H1 (cell line): ENCODE results near the gene CTTNBP2. TPM values are rescaled to one million over a fixed set of nuclear protein-coding genes. Genes with fewer than 3 reads are reported as not detected.

Experiments used
- CTCF ChIA-PET: fragments of 300-600 bp; sonication (Branson Sonifier 250); formaldehyde crosslinking; loops from one replicate; lab custom pipeline; 2021; ENCODE audit not compliant: partially characterized antibody; lab: Charles Lee
- POLR2A ChIA-PET: fragments of 300-600 bp; sonication (Branson Sonifier 250); formaldehyde crosslinking; loops from one replicate; lab custom pipeline; 2021; ENCODE audit warnings: inconsistent platforms; ENCODE audit not compliant: partially characterized antibody; lab: Charles Lee
- DNase-seq, 2 experiments: peaks; one replicate each; pipeline versions ENCODE4 v3.0.0 to v3.0.0-alpha.2; 2010 to 2022; ENCODE audit warnings: low spot score in 2 of 2, low read depth in 1 of 2, mixed read lengths in 1 of 2
- FAIRE-seq: peaks from 2 replicates; lab custom pipeline; 2011; peaks lifted over from hg19 to GRCh38; lab: Jason Lieb, UNC
- H2AFZ ChIP-seq: 2 replicates; pipeline ENCODE4 v1.8.1; 2012; ENCODE audit warnings: low read length, inconsistent platforms
- H2AK5ac ChIP-seq: 2 replicates; pipeline ENCODE4 v1.6.1; 2013; ENCODE audit warnings: low read depth, low read length
- H2BK120ac ChIP-seq: replicated peaks from 2 replicates; pipeline ENCODE3; 2013; ENCODE audit warnings: low read depth, low read length, inconsistent platforms
- H2BK12ac ChIP-seq: 2 replicates; pipeline ENCODE4 v1.6.1; 2013; ENCODE audit warnings: low read depth, low read length
- H2BK15ac ChIP-seq: 2 replicates; pipeline ENCODE4 v1.6.1; 2013; ENCODE audit warnings: low read length
- H2BK20ac ChIP-seq: 2 replicates; pipeline ENCODE4 v1.6.1; 2013; ENCODE audit warnings: low read length
- H2BK5ac ChIP-seq: 2 replicates; pipeline ENCODE4 v1.6.1; 2013; ENCODE audit warnings: low read depth, low read length
- H3K14ac ChIP-seq: 2 replicates; pipeline ENCODE4 v1.6.1; 2013; ENCODE audit warnings: inconsistent platforms; ENCODE audit not compliant: insufficient read length
- H3K18ac ChIP-seq: 2 replicates; pipeline ENCODE4 v1.6.1; 2013; ENCODE audit warnings: low read length; ENCODE audit errors: extremely low read depth
- H3K23ac ChIP-seq: 2 replicates; pipeline ENCODE4 v1.6.1; 2013; ENCODE audit warnings: inconsistent platforms; ENCODE audit not compliant: insufficient read length
- H3K23me2 ChIP-seq: 2 replicates; pipeline ENCODE4 v1.6.1; 2013; ENCODE audit warnings: low read depth, low read length
- H3K27ac ChIP-seq: 2 replicates; pipeline ENCODE4 v1.6.1; 2011; ENCODE audit warnings: low read depth, low read length, inconsistent platforms
- H3K27me3 ChIP-seq, 4 experiments: replicated peaks in 1 of 4; 1 replicate in 1 of 4; 2 replicates in 3 of 4; pipeline versions ENCODE4 v1.6.1 to v1.8.1; 2011 to 2013; ENCODE audit warnings: low read length in 3 of 4, mild to moderate bottlenecking in 3 of 4, inconsistent platforms in 2 of 4, mixed read lengths in 2 of 4, moderate library complexity in 1 of 4; ENCODE audit not compliant: control insufficient read depth in 3 of 4, insufficient read depth in 3 of 4; ENCODE audit errors: extremely low read depth in 1 of 4
- H3K36me3 ChIP-seq, 4 experiments: 2 replicates each; pipeline versions ENCODE4 v1.6.1 to v1.8.1; 2011 to 2013; ENCODE audit warnings: mild to moderate bottlenecking in 4 of 4, low read length in 3 of 4, moderate library complexity in 2 of 4, control low read depth in 1 of 4, inconsistent platforms in 1 of 4; ENCODE audit not compliant: insufficient read depth in 4 of 4, control insufficient read depth in 2 of 4
- H3K4ac ChIP-seq: replicated peaks from 2 replicates; pipeline ENCODE3; 2013; ENCODE audit warnings: low read length, low read depth, mixed read lengths, inconsistent platforms; ENCODE audit not compliant: insufficient read length
- H3K4me1 ChIP-seq, 4 experiments: replicated peaks in 1 of 4; 1 replicate in 1 of 4; 2 replicates in 3 of 4; pipeline versions ENCODE4 v1.6.1 to v1.8.1; 2011 to 2013; ENCODE audit warnings: low read length in 3 of 4, inconsistent platforms in 2 of 4, mixed read lengths in 1 of 4; ENCODE audit not compliant: insufficient read depth in 4 of 4, control insufficient read depth in 3 of 4
- H3K4me2 ChIP-seq, 2 experiments: 2 replicates each; pipeline versions ENCODE4 v1.6.1 to v1.8.1; 2011 to 2013; ENCODE audit warnings: low read depth in 2 of 2, low read length in 2 of 2, control low read depth in 1 of 2, inconsistent platforms in 1 of 2, mild to moderate bottlenecking in 1 of 2; ENCODE audit not compliant: insufficient read depth in 1 of 2
- H3K4me3 ChIP-seq, 4 experiments: fragments of 200-600, 300-600 bp in 1 of 4; sonication (generic), shearing (Covaris generic), sonication (Bioruptor Twin) in 1 of 4; 2 replicates each; pipeline versions ENCODE4 v1.5.1 to v1.8.1; 2011 to 2016; ENCODE audit warnings: low read length in 4 of 4, low read depth in 3 of 4, control low read depth in 2 of 4, inconsistent platforms in 2 of 4, mild to moderate bottlenecking in 2 of 4, mixed read lengths in 1 of 4, moderate library complexity in 1 of 4; ENCODE audit not compliant: insufficient read depth in 2 of 4; ENCODE audit errors: extremely low read depth in 1 of 4
- H3K56ac ChIP-seq: replicated peaks from 2 replicates; pipeline ENCODE3; 2013; ENCODE audit warnings: low read depth, mild to moderate bottlenecking, mixed read lengths, low read length, inconsistent platforms; ENCODE audit not compliant: insufficient read length
- H3K79me1 ChIP-seq: 2 replicates; pipeline ENCODE4 v1.6.1; 2013; ENCODE audit warnings: low read depth, low read length, control low read depth
- H3K79me2 ChIP-seq, 2 experiments: 2 replicates each; pipeline versions ENCODE4 v1.6.1 to v1.8.1; 2012 to 2013; ENCODE audit warnings: low read length in 2 of 2, mild to moderate bottlenecking in 2 of 2, inconsistent platforms in 1 of 2; ENCODE audit not compliant: insufficient read depth in 2 of 2, control insufficient read depth in 1 of 2
- H3K9ac ChIP-seq, 4 experiments: replicated peaks in 1 of 4; 1 replicate in 1 of 4; 2 replicates in 3 of 4; pipeline versions ENCODE4 v1.6.1 to v1.8.1; 2011 to 2013; ENCODE audit warnings: low read depth in 3 of 4, low read length in 3 of 4, control low read depth in 2 of 4, mild to moderate bottlenecking in 2 of 4, moderate library complexity in 2 of 4, inconsistent platforms in 1 of 4; ENCODE audit errors: extremely low read depth in 1 of 4
- H3K9me3 ChIP-seq, 2 experiments: 2 replicates each; pipeline versions ENCODE4 v1.6.1 to v1.8.1; 2012 to 2013; ENCODE audit warnings: mild to moderate bottlenecking in 2 of 2, moderate library complexity in 2 of 2, control low read depth in 1 of 2, inconsistent platforms in 1 of 2, low read depth in 1 of 2, low read length in 1 of 2, mixed read lengths in 1 of 2; ENCODE audit not compliant: insufficient read depth in 2 of 2
- H4K20me1 ChIP-seq, 2 experiments: replicated peaks in 1 of 2; 2 replicates each; pipeline versions ENCODE3 to v1.8.1; 2011 to 2013; ENCODE audit warnings: inconsistent platforms in 2 of 2, low read length in 2 of 2, mild to moderate bottlenecking in 1 of 2; ENCODE audit not compliant: insufficient read depth in 2 of 2, control insufficient read depth in 1 of 2
- H4K5ac ChIP-seq: 2 replicates; pipeline ENCODE4 v1.6.1; 2013; ENCODE audit warnings: low read length, low read depth, mixed read lengths, inconsistent platforms; ENCODE audit not compliant: insufficient read length
- H4K8ac ChIP-seq: 2 replicates; pipeline ENCODE4 v1.8.0; 2013; ENCODE audit warnings: mild to moderate bottlenecking, moderate library complexity, low read length, inconsistent platforms; ENCODE audit not compliant: insufficient read depth; ENCODE audit errors: extremely low read depth
- H4K91ac ChIP-seq: replicated peaks from 2 replicates; pipeline ENCODE3; 2013; ENCODE audit warnings: low read length, mixed read lengths, inconsistent platforms; ENCODE audit not compliant: insufficient read length
- CHD1 ChIP-seq: IDR thresholded peaks from 2 replicates; pipeline ENCODE4 v1.6.1; 2012; ENCODE audit warnings: low read depth, low read length, improper control_type of control experiment
- SUZ12 ChIP-seq: fragments of 200-600 bp; sonication (generic); IDR thresholded peaks from 2 replicates; pipeline ENCODE4 v1.6.1; 2012; ENCODE audit warnings: mild to moderate bottlenecking, inconsistent platforms, low read length, moderate library complexity, mixed read lengths
- WGBS, 2 experiments: shearing (Covaris generic) in 1 of 2; methylation state at CpG; one replicate each; pipeline versions ENCODE4 v1.1.6 to v1.1.7; 2013 to 2015; ENCODE audit warnings: low lambda C conversion rate in 2 of 2, mixed read lengths in 2 of 2, inconsistent platforms in 1 of 2, low coverage in 1 of 2, missing lambda C conversion rate in 1 of 2; ENCODE audit not compliant: insufficient replicate concordance in 2 of 2, insufficient coverage in 1 of 2, insufficient read length in 1 of 2; ENCODE audit errors: extremely low coverage in 1 of 2, missing lambda C conversion rate in 1 of 2; 5-methylcytosine and 5-hydroxymethylcytosine counted together
- polyA plus RNA-seq, 7 experiments: library from polyadenylated mRNA; depleted of rRNA in 3 of 7; stranded (reverse) in 5 of 7; unstranded in 2 of 7; fragments of >200 nt in 5 of 7; fragments of 200-250 nt in 2 of 7; gene quantifications; 1 replicate in 5 of 7; 2 replicates in 1 of 7; 4 replicates in 1 of 7; pipeline versions ENCODE4 v1.2.1 to v1.2.3, GENCODE V29; 2011 to 2013; ENCODE audit warnings: missing spikeins in 2 of 7, mixed read lengths in 2 of 7
- total RNA-seq: library from RNA; stranded (reverse); fragmentation: NEBNext Ultra II Directional; extraction: Animal tissue kit (Norgen Biotek cat#: 25700); gene quantifications from 2 replicates; pipeline ENCODE4 v1.2.1, GENCODE V29; 2021

CTTNBP2 gene
- total and polyA plus RNA-seq, 2 of the 8 experiments (the other 6 are each of a cell fraction or from before 2014, with no cell fraction given) = 15.3 to 35.1 TPM

DNA sequence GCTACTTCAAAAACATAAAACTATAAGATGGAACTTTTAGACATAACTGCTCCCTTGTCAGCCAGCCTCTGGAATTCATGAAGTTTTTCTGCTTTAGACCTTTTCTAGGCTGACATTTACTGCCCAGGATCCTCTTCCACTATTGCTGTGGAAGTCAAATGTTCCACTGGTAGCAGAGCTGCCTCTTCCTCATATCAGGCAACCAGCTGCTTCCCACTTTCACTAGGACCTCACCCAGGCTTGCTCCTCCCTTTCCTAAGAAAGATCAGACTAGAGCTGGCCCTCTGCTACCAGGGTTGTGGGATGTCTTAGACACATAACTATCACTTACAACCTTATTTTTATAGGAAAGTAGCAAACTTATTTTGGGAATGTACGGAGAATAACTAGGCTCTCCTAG, 121.5 kb downstream of the CTTNBP2 start:
- CTCF ChIA-PET = interaction anchor here (0.8 to 2.7 kb wide), 28 partner anchors 10 to 443 kb away, joined by 3 to 15 read pairs (median 4); no protein-coding TSS in a partner anchor

More for the DNA sequence above, 121.5 kb downstream of the CTTNBP2 start:
- 0 out of 2 replicates have a peak, but pooled peaks cover 2% of the 10 kb centered on the region for H3K79me1 ChIP-seq
- no peaks in the 10 kb centered on the region for H3K79me2 ChIP-seq
- H4K20me1 ChIP-seq = no peaks in the 10 kb centered on the region
- H2AFZ ChIP-seq = no peak overlapping the region
- H2BK12ac ChIP-seq = no peak overlapping the region
- no peak overlapping the region for H3K4me3 ChIP-seq
- no peak overlapping the region for H2BK15ac ChIP-seq
- H2BK20ac ChIP-seq = no peak overlapping the region
- H3K9me3 ChIP-seq = no peaks in the 10 kb centered on the region
- TF ChIP-seq SUZ12 (no peak), CHD1 (no peak)
- no peak overlapping the region for H3K27ac ChIP-seq
- DNase-seq (no peak), FAIRE-seq (no peak)
- peaks cover 0 to 21% (median 14%) of the 10 kb centered on the region in 4 experiments; a peak in 6 of 8 replicates for H3K36me3 ChIP-seq
- H4K5ac ChIP-seq = no peak overlapping the region
- no peak overlapping the region for H3K56ac ChIP-seq
- H3K23me2 ChIP-seq = no peaks in the 10 kb centered on the region
- no peak overlapping the region for H3K23ac ChIP-seq
- no peak overlapping the region for H4K8ac ChIP-seq
- H4K91ac ChIP-seq = no peak overlapping the region
- H3K9ac ChIP-seq = no peak overlapping the region; a peak in 1 of 7 replicates
- no peaks in the 10 kb centered on the region for H3K4me1 ChIP-seq
- H2AK5ac ChIP-seq = no peak overlapping the region
- no peak overlapping the region for H2BK5ac ChIP-seq
- no peaks in the 10 kb centered on the region for H3K27me3 ChIP-seq
- no peak overlapping the region for H3K18ac ChIP-seq
- H3K4me2 ChIP-seq = no peak overlapping the region
- WGBS, 2 experiments = 86% methylated on average over 1 of the region's 1 CpG; no CpG with 5 or more reads in 1 of the 2 experiments
- no peak overlapping the region for H2BK120ac ChIP-seq
- POLR2A ChIA-PET = no interaction called here
- no peak overlapping the region for H3K14ac ChIP-seq
- no peak overlapping the region for H3K4ac ChIP-seq
